Fibroblast of peridontal ligament (primary cell): Measurements from ENCODE around the gene BEND3.
"Not testable (repeated sequence)": the region's sequence is repeated elsewhere in the genome, so short reads cannot be mapped to it uniquely, and the experiment has no call there.

Source experiments
- DNase-seq: peaks from one replicate; pipeline ENCODE4 v3.0.0-alpha.2; 2010; ENCODE audit errors: extremely low read depth

Gene BEND3

DNA sequence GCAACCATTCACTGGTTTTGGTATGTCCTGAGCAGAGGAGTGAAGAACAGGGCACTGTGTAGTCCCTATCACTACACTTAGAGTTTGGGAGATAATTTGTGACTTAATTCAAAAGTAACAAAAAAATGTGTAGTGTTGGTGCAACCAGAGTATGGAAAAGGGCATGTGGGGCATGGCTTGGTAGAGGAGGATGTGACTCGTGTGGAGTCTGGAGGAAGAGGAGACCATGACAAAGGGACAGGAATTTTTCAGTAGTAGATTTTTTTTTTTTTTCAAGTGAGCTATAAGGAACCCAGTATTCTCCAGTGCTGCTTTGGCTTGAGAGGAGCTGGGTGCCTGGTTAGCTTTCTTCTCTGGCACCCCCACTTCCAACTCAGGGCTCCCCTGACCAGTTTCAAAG is 82.2 kb downstream of the BEND3 start:
- DNase-seq: no peak

- DNase-seq: no peak
These were observed 83.3 kb downstream of the BEND3 start for GRCh38 chr6:107032051-107032450.

GRCh38 chr6:107030151-107030550 is 85.2 kb downstream of the BEND3 start:
- DNase-seq: no peak

DNA sequence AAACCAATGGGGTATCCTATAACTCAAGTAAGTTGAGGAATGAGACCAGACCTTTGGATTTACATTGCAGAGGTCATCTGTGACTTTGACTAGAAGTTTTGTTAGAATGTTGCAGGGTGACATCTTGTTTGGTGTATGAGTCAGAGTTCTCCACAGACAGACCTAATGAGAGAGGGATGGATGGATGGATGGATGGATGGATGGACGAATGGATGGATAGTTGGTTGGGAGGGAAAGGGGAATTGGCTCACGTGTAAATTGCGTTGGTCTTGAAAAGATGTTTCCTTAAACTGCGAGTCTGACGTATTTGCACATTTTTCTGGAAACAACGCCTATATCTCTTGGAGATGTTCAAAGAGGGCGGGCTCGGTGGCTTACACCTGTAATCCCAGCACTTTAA is 88.3 kb downstream of the BEND3 start:
- no peak for DNase-seq

- DNase-seq: no peak
These were observed 93.7 kb downstream of the BEND3 start for GRCh38 chr6:107021446-107022185.

GRCh38 chr6:107020239-107020638 is 95.1 kb downstream of the BEND3 start:
- no peak for DNase-seq

DNA sequence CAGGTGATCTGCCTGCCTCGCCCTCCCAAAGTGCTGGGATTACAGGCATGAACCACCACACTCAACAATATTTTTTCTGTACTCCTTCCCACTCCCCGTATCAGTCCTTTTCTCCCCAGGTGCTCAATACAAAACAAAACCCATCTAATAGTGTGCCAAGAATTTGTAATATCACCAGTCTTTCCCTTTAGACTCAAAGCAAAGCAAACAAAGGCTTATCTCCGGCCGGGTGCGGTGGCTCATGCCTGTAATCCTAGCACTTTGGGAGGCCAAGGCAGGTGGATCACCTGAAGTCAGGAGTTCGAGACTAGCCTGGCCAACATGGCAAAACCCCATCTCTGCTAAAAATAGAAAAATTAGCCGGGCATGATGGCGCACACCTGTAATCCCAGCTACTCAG is 95.7 kb downstream of the BEND3 start:
- DNase-seq: not testable (repeated sequence)

- DNase-seq: no peak
These were observed 96.3 kb downstream of the BEND3 start for GRCh38 chr6:107019047-107019446.
